ENCODE data around the gene TRIP13.

The TRIP13 gene

DNA sequence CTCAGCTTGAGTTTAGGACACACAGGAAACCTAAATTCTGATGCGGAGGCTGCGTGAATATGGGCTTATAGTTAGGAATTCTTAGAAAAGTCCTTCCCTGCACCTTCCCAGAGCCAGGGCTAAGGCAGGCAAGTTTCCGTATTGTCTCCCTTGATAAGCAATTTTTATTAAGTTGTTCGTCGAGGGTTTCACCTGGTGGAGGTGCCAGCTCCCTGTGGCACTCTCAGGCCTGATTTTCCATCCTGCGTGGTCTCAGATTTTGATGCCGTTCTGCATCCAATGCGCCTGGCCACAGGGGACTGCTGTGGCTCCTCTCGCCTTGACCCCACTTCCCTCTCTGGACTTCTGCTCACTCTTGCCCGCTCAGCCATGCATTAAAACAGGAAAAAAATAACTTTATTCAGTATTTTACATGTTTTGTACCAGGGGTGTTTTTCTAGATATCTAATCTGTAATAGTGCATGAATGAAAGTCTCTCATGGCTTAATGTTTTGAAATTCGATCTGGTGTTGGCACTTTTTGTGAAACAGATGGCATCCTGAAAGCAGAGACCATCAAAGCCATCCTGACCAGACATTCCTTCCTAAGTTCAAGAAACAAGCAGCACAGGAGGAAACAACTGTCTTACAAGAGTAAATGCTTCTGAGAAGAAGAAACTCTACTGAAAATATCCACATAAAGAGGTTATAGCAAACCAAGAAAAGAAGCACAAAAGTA is 50.7 kb downstream of the TRIP13 start:
- Histone ChIP-seq H3K9me3 (ENCODE audit: insufficient read depth, low read length) (no peaks in the 10 kb centered on the region), H3K36me3 (ENCODE audit: insufficient read depth, insufficient read length, low read length) (no peaks in the 10 kb centered on the region), H3K4me3 (ENCODE audit: insufficient read length, low read depth) (no peak overlapping the region), H3K9ac (ENCODE audit: insufficient read length, low read depth) (no peak overlapping the region), H3K4me1 (ENCODE audit: insufficient read depth, insufficient read length) (no peaks in the 10 kb centered on the region), H3K27me3 (ENCODE audit: insufficient read depth, insufficient read length) (no peaks in the 10 kb centered on the region)
- TF ChIP-seq YY1 (IDR thresholded peaks at IDR 0.05; ENCODE audit: insufficient read depth, insufficient read length) (no peak), SUZ12 (IDR thresholded peaks at IDR 0.05; ENCODE audit: extremely low read depth, insufficient read depth, insufficient read length) (no peak), ZNF274 (IDR thresholded peaks at IDR 0.05; ENCODE audit: low read depth, low read length) (no peak)
- DNase-seq (ENCODE audit: low read depth, low spot score): no peak

DNA sequence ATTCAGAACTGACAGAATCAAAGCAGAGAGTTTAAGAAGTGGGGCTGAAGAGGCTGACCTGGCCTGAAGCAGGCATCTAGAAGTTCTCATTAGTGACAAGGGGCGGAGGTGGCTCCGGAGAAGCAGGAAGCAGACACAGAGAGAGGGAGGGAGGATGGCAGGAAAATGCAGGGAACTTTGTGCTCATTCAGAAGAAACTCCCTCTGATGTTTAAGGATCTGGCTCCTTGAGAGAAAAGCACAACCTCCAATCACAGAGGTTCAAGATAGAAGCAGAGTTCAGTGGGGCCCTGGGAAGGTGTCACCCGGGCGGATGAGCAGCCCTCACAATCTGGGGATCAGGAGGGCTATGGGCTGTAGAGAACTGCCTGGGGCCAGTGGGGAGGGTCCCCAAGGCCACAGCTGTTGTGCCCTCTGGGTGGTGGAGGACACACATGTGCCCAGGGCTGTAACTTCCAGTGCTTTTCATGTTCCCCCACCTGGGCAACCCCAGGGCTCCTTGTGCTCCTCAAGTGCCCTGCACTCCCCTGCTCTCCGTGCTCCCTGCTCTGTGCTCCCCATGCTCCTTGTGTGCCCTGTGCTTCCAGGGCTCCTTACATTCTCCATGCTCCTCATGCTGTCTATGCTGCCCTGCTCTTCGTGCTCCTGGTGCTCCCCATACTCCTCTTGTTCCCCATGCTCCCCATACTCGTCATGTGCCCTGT is 51.4 kb downstream of the TRIP13 start:
- no peak for DNase-seq (ENCODE audit: low read depth, low spot score)
- TF ChIP-seq ZNF274 (IDR thresholded peaks at IDR 0.05; ENCODE audit: low read depth, low read length) (no peak), SUZ12 (IDR thresholded peaks at IDR 0.05; ENCODE audit: extremely low read depth, insufficient read depth, insufficient read length) (no peak), YY1 (IDR thresholded peaks at IDR 0.05; ENCODE audit: insufficient read depth, insufficient read length) (no peak)
- Histone ChIP-seq H3K4me3 (ENCODE audit: insufficient read length, low read depth) (no peak overlapping the region), H3K27me3 (ENCODE audit: insufficient read depth, insufficient read length) (no peaks in the 10 kb centered on the region), H3K9me3 (ENCODE audit: insufficient read depth, low read length) (no peaks in the 10 kb centered on the region), H3K4me1 (ENCODE audit: insufficient read depth, insufficient read length) (no peaks in the 10 kb centered on the region), H3K9ac (ENCODE audit: insufficient read length, low read depth) (no peak overlapping the region), H3K36me3 (ENCODE audit: insufficient read depth, insufficient read length, low read length) (no peaks in the 10 kb centered on the region)

DNA sequence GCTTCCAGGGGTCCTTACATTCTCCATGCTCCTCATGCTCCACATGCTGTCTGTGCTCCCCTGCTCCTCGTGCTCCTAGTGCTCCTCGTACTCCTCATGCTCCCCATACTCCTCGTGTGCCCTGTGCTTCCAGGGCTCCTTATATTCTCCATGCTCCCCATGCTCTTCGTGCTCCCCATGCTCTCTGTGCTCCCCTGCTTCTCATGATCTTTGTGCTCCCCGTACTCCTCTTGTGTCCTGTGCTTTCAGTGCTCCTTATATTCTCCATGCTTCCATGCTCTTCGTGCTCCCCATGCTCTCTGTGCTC is 51.9 kb downstream of the TRIP13 start:
- Histone ChIP-seq H3K4me3 (ENCODE audit: insufficient read length, low read depth) (no peak overlapping the region), H3K4me1 (ENCODE audit: insufficient read depth, insufficient read length) (no peaks in the 10 kb centered on the region), H3K9me3 (ENCODE audit: insufficient read depth, low read length) (no peaks in the 10 kb centered on the region), H3K9ac (ENCODE audit: insufficient read length, low read depth) (no peak overlapping the region), H3K27me3 (ENCODE audit: insufficient read depth, insufficient read length) (no peaks in the 10 kb centered on the region), H3K36me3 (ENCODE audit: insufficient read depth, insufficient read length, low read length) (no peaks in the 10 kb centered on the region)
- TF ChIP-seq YY1 (IDR thresholded peaks at IDR 0.05; ENCODE audit: insufficient read depth, insufficient read length) (no peak), ZNF274 (IDR thresholded peaks at IDR 0.05; ENCODE audit: low read depth, low read length) (no peak), SUZ12 (IDR thresholded peaks at IDR 0.05; ENCODE audit: extremely low read depth, insufficient read depth, insufficient read length) (no peak)
- no peak for DNase-seq (ENCODE audit: low read depth, low spot score)

DNA sequence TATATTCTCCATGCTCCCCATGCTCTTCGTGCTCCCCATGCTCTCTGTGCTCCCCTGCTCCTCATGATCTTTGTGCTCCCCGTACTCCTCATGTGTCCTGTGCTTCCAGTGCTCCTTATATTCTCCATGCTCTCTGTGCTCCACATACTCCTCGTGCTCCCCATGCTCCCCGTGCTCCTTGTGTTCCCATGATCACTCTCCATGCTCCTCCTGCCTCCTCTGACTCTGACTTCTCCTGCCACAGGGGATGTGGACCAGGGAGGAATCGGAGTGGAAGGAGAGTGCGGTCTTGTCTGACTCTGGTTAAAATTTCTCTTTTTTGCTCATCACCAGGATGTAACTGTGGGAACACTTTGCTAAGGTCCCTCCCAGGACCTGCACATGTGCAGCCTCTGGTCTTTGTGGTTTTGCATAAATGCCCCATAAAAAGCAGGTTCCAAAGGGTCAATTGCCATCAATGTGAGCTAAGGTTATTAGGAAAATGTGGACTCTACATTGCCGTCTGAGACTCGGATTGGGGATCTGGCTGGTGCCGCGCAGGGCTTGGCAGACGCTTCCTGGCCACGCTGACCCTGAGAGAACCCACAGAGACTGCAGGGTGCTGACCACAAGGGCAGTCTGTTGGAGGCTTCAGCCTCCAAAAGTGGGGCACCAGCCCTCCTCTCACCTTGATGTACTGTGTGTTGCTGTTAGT is 52.5 kb downstream of the TRIP13 start:
- H3K4me3 ChIP-seq (ENCODE audit: insufficient read length, low read depth): no peak overlapping the region
- H3K27me3 ChIP-seq (ENCODE audit: insufficient read depth, insufficient read length): no peaks in the 10 kb centered on the region
- 0 out of 2 replicates have a peak, but pooled peaks cover under 1% of the 10 kb centered on the region for H3K9me3 ChIP-seq (ENCODE audit: insufficient read depth, low read length)
- H3K9ac ChIP-seq (ENCODE audit: insufficient read length, low read depth): no peak overlapping the region
- no peaks in the 10 kb centered on the region for H3K36me3 ChIP-seq (ENCODE audit: insufficient read depth, insufficient read length, low read length)
- no peaks in the 10 kb centered on the region for H3K4me1 ChIP-seq (ENCODE audit: insufficient read depth, insufficient read length)
- TF ChIP-seq ZNF274 (IDR thresholded peaks at IDR 0.05; ENCODE audit: low read depth, low read length) (no peak), YY1 (IDR thresholded peaks at IDR 0.05; ENCODE audit: insufficient read depth, insufficient read length) (no peak), SUZ12 (IDR thresholded peaks at IDR 0.05; ENCODE audit: extremely low read depth, insufficient read depth, insufficient read length) (no peak)
- no peak for DNase-seq (ENCODE audit: low read depth, low spot score)

DNA sequence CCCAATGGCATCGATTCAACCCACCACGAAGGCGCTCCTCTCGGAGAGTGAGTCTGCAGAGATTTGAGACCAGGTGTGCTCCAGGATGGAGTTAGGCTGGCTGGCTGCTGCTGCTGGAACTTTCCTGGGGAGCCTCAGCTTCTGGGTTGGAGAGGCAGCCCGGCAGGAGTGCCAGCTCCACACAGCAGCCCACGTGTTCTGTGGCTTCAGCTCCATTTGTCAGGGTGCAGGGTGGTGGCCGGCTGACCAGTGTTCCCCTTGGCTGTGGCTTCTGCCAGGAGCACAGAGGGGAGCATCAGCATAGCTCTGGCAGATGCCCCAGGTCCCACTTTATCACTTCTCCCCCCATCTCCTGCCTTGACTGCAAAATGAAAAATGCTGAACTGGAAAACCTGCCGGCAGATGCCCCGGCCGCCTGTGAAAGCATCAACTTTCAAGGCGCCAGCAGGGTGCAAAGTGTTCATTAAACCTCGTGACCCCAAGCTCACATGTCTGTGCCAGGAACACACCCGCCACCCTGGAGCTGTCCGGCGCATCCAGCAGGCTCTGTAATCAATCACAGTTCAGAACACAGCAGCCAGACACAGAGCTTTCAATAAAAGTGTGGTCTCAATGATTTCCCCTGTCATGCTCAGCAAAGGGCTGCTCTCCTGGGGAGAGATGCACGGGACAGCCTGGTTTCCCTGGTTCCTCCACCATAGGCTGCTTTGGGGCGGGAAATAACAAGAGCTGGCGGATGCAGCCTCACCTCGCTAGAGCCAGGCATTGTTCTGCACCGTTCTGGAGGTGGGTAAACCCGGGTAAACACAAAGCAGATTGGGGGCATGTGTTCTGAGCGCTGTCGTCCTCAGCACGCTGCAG is 53.2 kb downstream of the TRIP13 start:
- TF ChIP-seq SUZ12 (IDR thresholded peaks at IDR 0.05; ENCODE audit: extremely low read depth, insufficient read depth, insufficient read length) (no peak), ZNF274 (IDR thresholded peaks at IDR 0.05; ENCODE audit: low read depth, low read length) (no peak), YY1 (IDR thresholded peaks at IDR 0.05; ENCODE audit: insufficient read depth, insufficient read length) (no peak)
- no peak for DNase-seq (ENCODE audit: low read depth, low spot score)
- H3K27me3 ChIP-seq (ENCODE audit: insufficient read depth, insufficient read length): no peaks in the 10 kb centered on the region

DNA sequence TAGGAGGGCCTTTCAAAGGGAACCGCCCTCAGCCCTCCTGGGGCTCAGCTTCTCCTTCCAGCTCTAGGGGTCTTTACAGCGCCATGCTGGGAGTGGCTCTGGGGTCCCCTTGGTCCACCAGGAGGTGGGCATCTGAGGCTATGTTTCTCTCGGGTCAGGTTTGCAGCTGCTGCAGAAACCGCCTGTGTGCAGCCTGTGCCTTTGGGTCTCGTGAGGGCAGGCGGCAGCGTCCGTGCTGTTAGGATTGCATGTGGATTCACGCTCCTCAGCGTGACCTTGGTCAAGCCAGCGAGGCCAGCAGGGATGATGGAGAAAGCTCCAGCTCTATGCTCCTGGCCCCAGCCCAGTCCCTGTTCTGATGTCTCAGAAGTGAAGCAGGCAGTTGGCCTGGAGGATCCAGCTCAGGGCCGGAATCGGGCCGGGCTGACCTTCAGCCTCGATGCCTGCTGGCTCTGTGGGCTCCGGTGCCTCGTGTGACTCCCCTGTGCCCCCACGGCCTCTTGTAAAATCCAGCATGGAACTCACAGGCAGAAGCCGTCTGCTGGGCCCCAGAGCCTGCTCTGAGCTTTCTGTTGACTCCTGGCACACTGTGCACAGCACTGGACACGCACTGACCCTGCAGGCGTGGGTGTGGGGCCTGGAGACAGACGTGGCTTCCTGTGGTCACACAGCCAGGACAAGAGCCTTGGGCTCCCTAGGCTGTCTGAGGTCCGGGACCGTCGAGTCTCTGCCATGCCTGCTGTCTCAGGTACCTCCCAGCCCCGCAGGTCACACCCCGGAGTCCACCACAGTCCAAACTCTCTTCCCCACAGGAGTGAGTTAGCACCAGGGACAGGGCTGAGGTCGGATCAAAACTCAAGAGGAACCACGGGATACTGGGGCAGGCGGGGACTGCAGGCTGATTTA is 54.3 kb downstream of the TRIP13 start:
- H3K4me1 ChIP-seq (ENCODE audit: insufficient read depth, insufficient read length): no peaks in the 10 kb centered on the region

More for the DNA sequence above, 53.2 kb downstream of the TRIP13 start:
- no peak overlapping the region for H3K4me3 ChIP-seq (ENCODE audit: insufficient read length, low read depth)
- H3K9me3 ChIP-seq (ENCODE audit: insufficient read depth, low read length): peaks cover 7% of the 10 kb centered on the region; the same call in 1 of the 2 replicates
- no peaks in the 10 kb centered on the region for H3K4me1 ChIP-seq (ENCODE audit: insufficient read depth, insufficient read length)
- no peaks in the 10 kb centered on the region for H3K36me3 ChIP-seq (ENCODE audit: insufficient read depth, insufficient read length, low read length)
- no peak overlapping the region for H3K9ac ChIP-seq (ENCODE audit: insufficient read length, low read depth)

More for the DNA sequence above, 54.3 kb downstream of the TRIP13 start:
- no peak for TF ChIP-seq ZNF274 (IDR thresholded peaks at IDR 0.05; ENCODE audit: low read depth, low read length)
- no peak for TF ChIP-seq YY1 (IDR thresholded peaks at IDR 0.05; ENCODE audit: insufficient read depth, insufficient read length)
- no peak for TF ChIP-seq SUZ12 (IDR thresholded peaks at IDR 0.05; ENCODE audit: extremely low read depth, insufficient read depth, insufficient read length)
- no peak overlapping the region for H3K4me3 ChIP-seq (ENCODE audit: insufficient read length, low read depth)
- H3K9ac ChIP-seq (ENCODE audit: insufficient read length, low read depth): no peak overlapping the region
- no peak for DNase-seq (ENCODE audit: low read depth, low spot score)
- peaks cover 7% of the 10 kb centered on the region; the same call in 1 of the 2 replicates for H3K9me3 ChIP-seq (ENCODE audit: insufficient read depth, low read length)
- no peaks in the 10 kb centered on the region for H3K27me3 ChIP-seq (ENCODE audit: insufficient read depth, insufficient read length)
- H3K36me3 ChIP-seq (ENCODE audit: insufficient read depth, insufficient read length, low read length): no peaks in the 10 kb centered on the region

Measured in NT2/D1 (cell line).